Liver (tissue), 9 donors: ENCODE measurements around the gene CDK5R2. TPM values are rescaled to one million over a fixed set of nuclear protein-coding genes. Genes with fewer than 3 reads are reported as not detected.

ENCODE experiments used
- DNase-seq: peaks from one replicate; pipeline ENCODE4 v3.0.0-alpha.2; 2017; ENCODE audit warnings: low spot score
- H3K27ac ChIP-seq, 2 donors: one replicate each; pipeline ENCODE4 v1.7.0; 2013; ENCODE audit warnings: inconsistent platforms in 2 of 2, low read length in 2 of 2, control low read depth in 1 of 2, low read depth in 1 of 2, mild to moderate bottlenecking in 1 of 2
- H3K27me3 ChIP-seq, 4 donors: one replicate each; pipeline versions ENCODE4 v1.6.1 to v1.7.0; 2013; ENCODE audit warnings: low read length in 3 of 4, inconsistent platforms in 1 of 4, mild to moderate bottlenecking in 1 of 4, moderate library complexity in 1 of 4; ENCODE audit not compliant: control insufficient read depth in 4 of 4, insufficient read depth in 4 of 4
- H3K36me3 ChIP-seq, 4 donors: one replicate each; pipeline versions ENCODE4 v1.6.1 to v1.7.0; 2013; ENCODE audit warnings: low read length in 3 of 4, mild to moderate bottlenecking in 3 of 4, low read depth in 1 of 4, moderate library complexity in 1 of 4; ENCODE audit not compliant: control insufficient read depth in 4 of 4, insufficient read depth in 3 of 4
- H3K4me1 ChIP-seq, 4 donors: one replicate each; pipeline versions ENCODE4 v1.6.1 to v1.7.0; 2013; ENCODE audit warnings: low read length in 3 of 4, mild to moderate bottlenecking in 3 of 4, moderate library complexity in 1 of 4; ENCODE audit not compliant: control insufficient read depth in 4 of 4, insufficient read depth in 4 of 4
- H3K4me3 ChIP-seq, 3 donors: one replicate each; pipeline versions ENCODE4 v1.6.1 to v1.7.0; 2013; ENCODE audit warnings: low read length in 3 of 3, control low read depth in 1 of 3, low read depth in 1 of 3, mild to moderate bottlenecking in 1 of 3
- H3K9ac ChIP-seq, 2 donors: one replicate each; pipeline ENCODE4 v1.7.0; 2013; ENCODE audit warnings: low read length in 2 of 2, mild to moderate bottlenecking in 2 of 2, moderate library complexity in 2 of 2, control low read depth in 1 of 2, low read depth in 1 of 2
- H3K9me3 ChIP-seq, 4 donors: one replicate each; pipeline versions ENCODE4 v1.6.1 to v1.7.0; 2013; ENCODE audit warnings: low read length in 3 of 4; ENCODE audit not compliant: control insufficient read depth in 4 of 4
- ATF3 ChIP-seq: IDR thresholded peaks from 2 replicates; pipeline ENCODE4 v1.6.1; 2016; ENCODE audit warnings: antibody characterized with exemption
- CTCF ChIP-seq: fragments of 150-350 bp; IDR thresholded peaks from 2 replicates; pipeline ENCODE4 v1.5.1; 2017; ENCODE audit warnings: improper control_type of control experiment, low read depth, low read length; ENCODE audit not compliant: missing input control
- EGR1 ChIP-seq, 2 donors: IDR thresholded peaks; 2 replicates each; pipeline ENCODE4 v1.6.1; 2016 to 2018; ENCODE audit warnings: antibody characterized with exemption in 2 of 2, low read depth in 2 of 2
- FOXA2 ChIP-seq: IDR thresholded peaks from 2 replicates; pipeline ENCODE4 v1.6.1; 2016; ENCODE audit warnings: antibody characterized with exemption
- GABPA ChIP-seq, 2 donors: IDR thresholded peaks in 1 of 2; conservative IDR thresholded peaks in 1 of 2; 2 replicates each; pipeline ENCODE4 v1.6.1; 2016; ENCODE audit warnings: antibody characterized with exemption in 2 of 2, mild to moderate bottlenecking in 1 of 2, moderate library complexity in 1 of 2
- HNF4A ChIP-seq, 2 donors: conservative IDR thresholded peaks; 2 replicates each; pipeline ENCODE4 v1.6.1; 2016; ENCODE audit warnings: antibody characterized with exemption in 2 of 2, mild to moderate bottlenecking in 2 of 2
- JUND ChIP-seq, 2 donors: IDR thresholded peaks; 2 replicates each; pipeline ENCODE4 v1.6.1; 2016; ENCODE audit warnings: antibody characterized with exemption in 2 of 2
- MAX ChIP-seq: IDR thresholded peaks from 2 replicates; pipeline ENCODE4 v1.6.1; 2016; ENCODE audit warnings: antibody characterized with exemption
- RAD21 ChIP-seq, 2 donors: IDR thresholded peaks; 2 replicates each; pipeline ENCODE4 v1.6.1; 2016; ENCODE audit warnings: antibody characterized with exemption in 2 of 2, mild to moderate bottlenecking in 2 of 2
- REST ChIP-seq: IDR thresholded peaks from 2 replicates; pipeline ENCODE4 v1.6.1; 2016; ENCODE audit warnings: antibody characterized with exemption, mild to moderate bottlenecking
- RXRA ChIP-seq, 2 donors: IDR thresholded peaks; 2 replicates each; pipeline ENCODE4 v1.6.1; 2017 to 2018; ENCODE audit warnings: antibody characterized with exemption in 2 of 2, mild to moderate bottlenecking in 1 of 2
- SP1 ChIP-seq: IDR thresholded peaks from 2 replicates; pipeline ENCODE4 v1.6.1; 2018; ENCODE audit warnings: antibody characterized with exemption, mild to moderate bottlenecking
- YY1 ChIP-seq: IDR thresholded peaks from 2 replicates; pipeline ENCODE4 v1.6.1; 2016; ENCODE audit warnings: antibody characterized with exemption, mild to moderate bottlenecking
- ZBTB33 ChIP-seq: IDR thresholded peaks from 2 replicates; pipeline ENCODE4 v1.6.1; 2016; ENCODE audit warnings: antibody characterized with exemption
- WGBS: extraction: QIAGEN DNeasy Blood & Tissue Kit; methylation state at CpG from one replicate; pipeline ENCODE4 v1.1.7; 2013; 5-methylcytosine and 5-hydroxymethylcytosine counted together
- polyA plus RNA-seq, 2 donors: library from polyadenylated mRNA; stranded (reverse) in 1 of 2; unstranded in 1 of 2; fragments of 200-250 nt in 1 of 2; fragments of >200 nt in 1 of 2; fragmentation: Nextera tagmentation in 1 of 2; extraction: Ambion mirVana in 1 of 2; gene quantifications; one replicate each; pipeline versions ENCODE4 v1.2.1 to v1.2.3, GENCODE V29; 2013 to 2015
- total RNA-seq, 2 donors: library from RNA; depleted of rRNA; stranded (reverse); fragments of >200 nt; gene quantifications; one replicate each; pipeline ENCODE4 v1.2.3, GENCODE V29; 2014
- donor health status: healthy.
- donor health status: healthy.
- donor health status: healthy.
- donor health status: healthy.
- donor health status: healthy.

Gene CDK5R2
- total and polyA plus RNA-seq, 4 donors, result not detected

GRCh38 chr2:218995972-218996711, 36.7 kb downstream of the CDK5R2 start:
- Histone ChIP-seq H3K27ac (peak overlapping the region; percentile 67 to 69), H3K4me1 (peaks cover 11 to 39% (median 24%) of the 10 kb centered on the region in 4 donors), H3K9me3 (no peaks in the 10 kb centered on the region), H3K36me3 (no peaks in the 10 kb centered on the region), H3K27me3 (peaks cover 5 to 14% (median 9%) of the 10 kb centered on the region in 4 donors), H3K4me3 (peak overlapping the region in 2 of 3 donors; percentile 25 to 58), H3K9ac (peak overlapping the region in 1 of 2 donors; percentile 33)
- peak; percentile 85 for DNase-seq
- 6% methylated on average over 43 of the region's 43 CpGs for WGBS
- TF ChIP-seq EGR1 (IDR thresholded peaks at IDR 0.05; ENCODE audit: low read depth in 2 of 2), result no peak
- peak; percentile 90 to 95 for TF ChIP-seq RAD21 (IDR thresholded peaks at IDR 0.05)
- TF ChIP-seq RXRA (IDR thresholded peaks at IDR 0.05), result no peak
- no peak for TF ChIP-seq JUND (IDR thresholded peaks at IDR 0.05)
- no peak for TF ChIP-seq ZBTB33
- TF ChIP-seq CTCF, result peak; percentile 87
- peak; percentile 41 for TF ChIP-seq SP1
- no peak for TF ChIP-seq GABPA (IDR thresholded peaks at IDR 0.05 in 1 of 2, conservative IDR thresholded peaks at IDR 0.05 in 1 of 2)
- TF ChIP-seq ATF3, result no peak
- TF ChIP-seq FOXA2, result no peak

GRCh38 chr2:218996937-218997336, 37.5 kb downstream of the CDK5R2 start:
- TF ChIP-seq CTCF, result no peak
- TF ChIP-seq YY1, result no peak
- no peak for TF ChIP-seq FOXA2
- no peak for TF ChIP-seq HNF4A (conservative IDR thresholded peaks at IDR 0.05)
- no peak for TF ChIP-seq RAD21 (IDR thresholded peaks at IDR 0.05)
- TF ChIP-seq MAX, result no peak
- no peak for TF ChIP-seq EGR1 (IDR thresholded peaks at IDR 0.05; ENCODE audit: low read depth in 2 of 2)
- TF ChIP-seq JUND (IDR thresholded peaks at IDR 0.05), result no peak
- no peak for TF ChIP-seq REST
- TF ChIP-seq GABPA (IDR thresholded peaks at IDR 0.05 in 1 of 2, conservative IDR thresholded peaks at IDR 0.05 in 1 of 2), result no peak
- no peak for TF ChIP-seq ATF3
- TF ChIP-seq SP1, result no peak
- 49% methylated on average over 4 of the region's 4 CpGs for WGBS
- no peak for DNase-seq
- H3K9ac ChIP-seq, result no peak overlapping the region
- peaks cover 15 to 46% (median 27%) of the 10 kb centered on the region in 4 donors for H3K4me1 ChIP-seq
- no peak overlapping the region for H3K4me3 ChIP-seq
- no peak overlapping the region for H3K27ac ChIP-seq
- H3K36me3 ChIP-seq, result no peaks in the 10 kb centered on the region
- H3K9me3 ChIP-seq, result no peaks in the 10 kb centered on the region
- peaks cover 5 to 13% (median 6%) of the 10 kb centered on the region in 4 donors for H3K27me3 ChIP-seq
